HG03469 (cell line): ENCODE results near the gene THRA.

Experiments used
- ATAC-seq: cut with Tn5 transposase; IDR thresholded peaks from one replicate; pipeline ENCODE4 v1.9.1; 2021; ENCODE audit warnings: mild to moderate bottlenecking, moderate library complexity, moderate number of reproducible peaks; ENCODE audit not compliant: unreplicated experiment

Gene THRA

GRCh38 chr17:40095944-40096791 lies 33.4 kb downstream of the THRA start:
- peak; percentile 38 for ATAC-seq

GRCh38 chr17:40097087-40097486 lies 34.3 kb downstream of the THRA start:
- no peak for ATAC-seq

GRCh38 chr17:40097931-40098845 lies 35.4 kb downstream of the THRA start:
- ATAC-seq: no peak

- ATAC-seq: peak; percentile 25
These were observed 36.3 kb downstream of the THRA start for GRCh38 chr17:40098846-40099618.

- ATAC-seq: no peak
These were observed 37.1 kb downstream of the THRA start for GRCh38 chr17:40099619-40100418.

- ATAC-seq: no peak
These were observed 37.6 kb downstream of the THRA start, which contains the start of gene NR1D1 for GRCh38 chr17:40100419-40100668. Gene NR1D1, minus strand, starts transcription at chr17:40100589. Its CDS starts 495 bp downstream, at chr17:40100094.

- no peak for ATAC-seq
These were observed 38.1 kb downstream of the THRA start for GRCh38 chr17:40100669-40101366.

- ATAC-seq: no peak
These were observed 38.8 kb downstream of the THRA start for GRCh38 chr17:40101367-40102210.

GRCh38 chr17:40103071-40103661 lies 40.4 kb downstream of the THRA start:
- ATAC-seq: no peak

- ATAC-seq: no peak
These were observed 40.9 kb downstream of the THRA start for GRCh38 chr17:40103688-40104087.

- no peak for ATAC-seq
These were observed 42.1 kb downstream of the THRA start for GRCh38 chr17:40104594-40105486.

GRCh38 chr17:40105861-40106759 lies 43.3 kb downstream of the THRA start:
- ATAC-seq: no peak

GRCh38 chr17:40106760-40107521 lies 44.2 kb downstream of the THRA start:
- no peak for ATAC-seq

- ATAC-seq: no peak
These were observed 44.9 kb downstream of the THRA start for GRCh38 chr17:40107522-40108174.
